Loucy (cell line): ENCODE results near the gene RAI14.

Experiments
- EZH2phosphoT487 ChIP-seq: fragments of 200-600 bp; IDR thresholded peaks from 2 replicates; pipeline ENCODE4 v1.6.1; 2018; ENCODE audit warnings: antibody characterized with exemption, mild to moderate bottlenecking, moderate library complexity, borderline replicate concordance
- TF ChIP-seq, protein P1 (sequence below): fragments of 200-600 bp; sonication (generic); conservative IDR thresholded peaks from 2 replicates; pipeline ENCODE4 v1.5.1; 2014; ENCODE audit warnings: mild to moderate bottlenecking, antibody characterized with exemption, low read length

DNA sequence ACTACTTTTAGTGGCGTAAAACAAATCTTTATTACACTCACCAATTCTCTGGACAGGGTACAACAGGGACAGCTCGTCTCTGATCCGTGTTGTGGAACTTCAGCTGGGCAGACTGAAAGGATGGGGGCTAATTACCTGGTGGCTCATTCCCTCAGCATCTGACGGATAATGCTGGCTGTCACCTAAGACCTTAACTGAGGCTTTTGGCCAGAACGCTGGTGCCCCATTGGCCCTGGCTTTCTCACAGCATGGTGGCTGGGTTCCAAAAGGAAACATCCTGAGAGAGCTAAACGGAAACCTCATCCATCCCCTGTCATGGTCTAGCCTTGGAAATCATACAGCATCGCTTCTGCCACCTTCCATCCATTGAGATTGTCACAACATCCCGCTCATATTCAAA, 62.9 kb downstream of the RAI14 start:
- TF ChIP-seq, protein P1, sequence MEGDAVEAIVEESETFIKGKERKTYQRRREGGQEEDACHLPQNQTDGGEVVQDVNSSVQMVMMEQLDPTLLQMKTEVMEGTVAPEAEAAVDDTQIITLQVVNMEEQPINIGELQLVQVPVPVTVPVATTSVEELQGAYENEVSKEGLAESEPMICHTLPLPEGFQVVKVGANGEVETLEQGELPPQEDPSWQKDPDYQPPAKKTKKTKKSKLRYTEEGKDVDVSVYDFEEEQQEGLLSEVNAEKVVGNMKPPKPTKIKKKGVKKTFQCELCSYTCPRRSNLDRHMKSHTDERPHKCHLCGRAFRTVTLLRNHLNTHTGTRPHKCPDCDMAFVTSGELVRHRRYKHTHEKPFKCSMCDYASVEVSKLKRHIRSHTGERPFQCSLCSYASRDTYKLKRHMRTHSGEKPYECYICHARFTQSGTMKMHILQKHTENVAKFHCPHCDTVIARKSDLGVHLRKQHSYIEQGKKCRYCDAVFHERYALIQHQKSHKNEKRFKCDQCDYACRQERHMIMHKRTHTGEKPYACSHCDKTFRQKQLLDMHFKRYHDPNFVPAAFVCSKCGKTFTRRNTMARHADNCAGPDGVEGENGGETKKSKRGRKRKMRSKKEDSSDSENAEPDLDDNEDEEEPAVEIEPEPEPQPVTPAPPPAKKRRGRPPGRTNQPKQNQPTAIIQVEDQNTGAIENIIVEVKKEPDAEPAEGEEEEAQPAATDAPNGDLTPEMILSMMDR: no peak
- TF ChIP-seq EZH2phosphoT487: no peak
